GM12891 (cell line): ENCODE data around the gene SCNN1A.

Experiments
- POLR2A ChIP-seq: IDR thresholded peaks from 2 replicates; pipeline ENCODE4 v1.6.1; 2011; ENCODE audit warnings: low read depth, low read length, control low read depth
- POLR2AphosphoS5 ChIP-seq: IDR thresholded peaks from 2 replicates; pipeline ENCODE4 v1.6.1; 2011; ENCODE audit warnings: low read depth, low read length, control low read depth

- no peak for TF ChIP-seq POLR2AphosphoS5
- TF ChIP-seq POLR2A, result no peak
These were observed 44.2 kb downstream of the SCNN1A start for GRCh38 chr12:6330999-6331714.
